Measurements from ENCODE around the gene CKAP2L. TPM values are rescaled to one million over a fixed set of nuclear protein-coding genes. Genes with fewer than 3 reads are reported as not detected.

CKAP2L gene
- total and polyA plus RNA-seq, 10 of the 15 experiments (the other 5 are each of a cell fraction or from before 2014, with no cell fraction given): 10.5 to 37.4 (median 20.2) TPM

DNA sequence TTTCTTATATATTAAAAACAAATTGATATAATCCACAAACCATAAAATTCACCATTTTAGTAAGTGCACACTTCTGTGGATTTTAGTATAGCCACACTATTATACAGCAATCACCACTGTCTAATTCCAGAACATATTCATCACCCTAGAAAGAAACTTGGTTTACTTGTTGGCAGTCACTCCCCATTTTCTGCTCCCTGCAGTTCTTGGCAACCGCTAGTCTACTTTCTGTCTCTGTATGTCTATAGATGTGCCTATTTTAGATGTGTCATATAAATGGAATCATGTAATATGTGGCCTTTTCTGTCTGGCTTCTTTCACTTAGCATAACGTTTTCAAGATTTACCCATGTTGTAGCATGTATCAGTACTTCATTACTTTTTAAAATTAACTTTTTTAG lies 5.7 kb downstream of the CKAP2L start:
- H3K4me2 ChIP-seq (ENCODE audit: control insufficient read depth, insufficient read depth): no peak overlapping the region
- H2AFZ ChIP-seq (ENCODE audit: control insufficient read depth, low read depth, low read length): no peak overlapping the region
- RAD21 ChIA-PET (ENCODE audit: unreplicated experiment): interaction anchor here (2.0 kb wide), 1 partner anchor 53 kb away, joined by 7 read pairs; no protein-coding TSS in a partner anchor
- H3K79me2 ChIP-seq (ENCODE audit: control insufficient read depth, insufficient read depth, low read length): peaks cover 15% of the 10 kb centered on the region
- in situ Hi-C loops (cut with MboI) (no loop called here), intact Hi-C loops (cut with micrococcal nuclease; ENCODE audit: unreplicated experiment) (no loop called here)
- CTCF ChIA-PET: interaction anchor here (4.6 to 5.4 kb wide), 2 partner anchors 8 to 183 kb away, joined by 32 to 63 read pairs; no protein-coding TSS in a partner anchor
- DNase-seq (ENCODE audit: low read depth, low spot score): no peak
- no peaks in the 10 kb centered on the region for H3K4me1 ChIP-seq (ENCODE audit: control insufficient read depth, insufficient read depth, low read length)
- H4K20me1 ChIP-seq (ENCODE audit: control insufficient read depth, insufficient read depth): no peaks in the 10 kb centered on the region
- SMC1A ChIA-PET (ENCODE audit: uncharacterized antibody, unreplicated experiment): interaction anchor here (2.3 kb wide), 1 partner anchor 127 kb away, joined by 17 read pairs; no protein-coding TSS in a partner anchor
- H3K36me3 ChIP-seq (ENCODE audit: control insufficient read depth in 2 of 2, insufficient read depth in 2 of 2, low read length in 1 of 2): peaks cover 2 to 23% of the 10 kb centered on the region in 2 experiments
- POLR2A ChIA-PET: no interaction called here
- H3K4me3 ChIP-seq: no peak overlapping the region
- FAIRE-seq: no peak
- no peak overlapping the region for H3K27ac ChIP-seq (ENCODE audit: control insufficient read depth, insufficient read depth)
- WGBS (ENCODE audit: insufficient coverage, insufficient replicate concordance, low lambda C conversion rate, missing lambda C conversion rate): 95% methylated on average over 2 of the region's 2 CpGs
- ATAC-seq: no peak
- BruUV-seq (replicated peaks): no TSS peak
- H3K9ac ChIP-seq (ENCODE audit: control insufficient read depth, insufficient read depth, low read length): no peak overlapping the region
- H3K9me3 ChIP-seq (replicated peaks; ENCODE audit: control insufficient read depth, insufficient read depth, low read length): no peaks in the 10 kb centered on the region
- TF ChIP-seq NR2C1 (IDR thresholded peaks at IDR 0.05) (no peak), ETV6 (conservative IDR thresholded peaks at IDR 0.05 in 1 of 2, IDR thresholded peaks at IDR 0.05 in 1 of 2; ENCODE audit: borderline replicate concordance in 1 of 2, low read depth in 1 of 2) (no peak), YY1 (IDR thresholded peaks at IDR 0.05; ENCODE audit: low read depth, low read length) (no peak), ZBED1 (IDR thresholded peaks at IDR 0.05; ENCODE audit: borderline replicate concordance) (no peak), TCF3 (IDR thresholded peaks at IDR 0.05; ENCODE audit: borderline replicate concordance, insufficient read depth, low read depth, low read length) (no peak), ATF3 (IDR thresholded peaks at IDR 0.05; ENCODE audit: borderline replicate concordance, extremely low read depth, low read depth, low read length) (no peak), SMARCA5 (IDR thresholded peaks at IDR 0.05) (no peak), GATAD2B (conservative IDR thresholded peaks at IDR 0.05; ENCODE audit: low read depth) (no peak), YBX1 (IDR thresholded peaks at IDR 0.05) (no peak)
- TF ChIP-seq, protein P1, sequence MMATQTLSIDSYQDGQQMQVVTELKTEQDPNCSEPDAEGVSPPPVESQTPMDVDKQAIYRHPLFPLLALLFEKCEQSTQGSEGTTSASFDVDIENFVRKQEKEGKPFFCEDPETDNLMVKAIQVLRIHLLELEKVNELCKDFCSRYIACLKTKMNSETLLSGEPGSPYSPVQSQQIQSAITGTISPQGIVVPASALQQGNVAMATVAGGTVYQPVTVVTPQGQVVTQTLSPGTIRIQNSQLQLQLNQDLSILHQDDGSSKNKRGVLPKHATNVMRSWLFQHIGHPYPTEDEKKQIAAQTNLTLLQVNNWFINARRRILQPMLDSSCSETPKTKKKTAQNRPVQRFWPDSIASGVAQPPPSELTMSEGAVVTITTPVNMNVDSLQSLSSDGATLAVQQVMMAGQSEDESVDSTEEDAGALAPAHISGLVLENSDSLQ (IDR thresholded peaks at IDR 0.05): no peak
- H3K27me3 ChIP-seq (replicated peaks in 1 of 2; ENCODE audit: control insufficient read depth in 2 of 2, insufficient read depth in 2 of 2, low read length in 1 of 2): no peaks in the 10 kb centered on the region
